ENCODE measurements around the gene CTXND1.

DNA sequence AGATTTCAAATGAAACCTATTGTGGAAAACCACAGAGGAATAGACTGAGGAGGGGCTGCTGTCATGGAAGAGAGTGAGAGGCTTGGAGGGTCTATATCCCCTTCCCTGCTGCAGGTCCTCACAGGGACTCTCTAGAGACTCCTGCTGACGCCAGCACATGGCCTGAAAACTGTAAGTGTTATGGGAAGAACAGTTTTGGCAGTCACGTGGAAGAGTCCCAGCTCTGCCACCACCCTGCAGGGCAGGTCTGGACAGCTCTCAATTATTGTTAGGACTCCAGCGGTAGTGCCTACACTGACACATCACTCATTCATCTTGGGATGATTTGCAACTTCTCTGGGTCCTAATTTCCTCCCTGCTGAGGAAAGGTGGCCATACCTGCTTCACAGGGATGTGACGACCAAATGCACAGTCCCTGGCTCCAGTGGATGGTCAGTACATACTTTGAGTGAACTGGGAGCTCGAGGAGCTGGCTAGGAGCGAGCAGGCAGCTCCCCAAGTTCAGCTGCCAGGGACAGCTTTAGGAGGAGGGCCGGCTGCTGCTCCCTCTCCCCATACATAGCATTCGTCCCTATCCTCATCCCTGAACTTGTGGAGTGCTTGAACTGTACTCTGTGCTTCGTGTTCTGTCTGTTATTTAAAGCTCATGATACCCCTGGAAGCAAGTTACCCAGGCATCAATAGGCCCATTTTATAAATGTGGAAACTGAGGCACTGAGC is 49.2 kb downstream of the CTXND1 start:
- TF ChIP-seq, protein P1, sequence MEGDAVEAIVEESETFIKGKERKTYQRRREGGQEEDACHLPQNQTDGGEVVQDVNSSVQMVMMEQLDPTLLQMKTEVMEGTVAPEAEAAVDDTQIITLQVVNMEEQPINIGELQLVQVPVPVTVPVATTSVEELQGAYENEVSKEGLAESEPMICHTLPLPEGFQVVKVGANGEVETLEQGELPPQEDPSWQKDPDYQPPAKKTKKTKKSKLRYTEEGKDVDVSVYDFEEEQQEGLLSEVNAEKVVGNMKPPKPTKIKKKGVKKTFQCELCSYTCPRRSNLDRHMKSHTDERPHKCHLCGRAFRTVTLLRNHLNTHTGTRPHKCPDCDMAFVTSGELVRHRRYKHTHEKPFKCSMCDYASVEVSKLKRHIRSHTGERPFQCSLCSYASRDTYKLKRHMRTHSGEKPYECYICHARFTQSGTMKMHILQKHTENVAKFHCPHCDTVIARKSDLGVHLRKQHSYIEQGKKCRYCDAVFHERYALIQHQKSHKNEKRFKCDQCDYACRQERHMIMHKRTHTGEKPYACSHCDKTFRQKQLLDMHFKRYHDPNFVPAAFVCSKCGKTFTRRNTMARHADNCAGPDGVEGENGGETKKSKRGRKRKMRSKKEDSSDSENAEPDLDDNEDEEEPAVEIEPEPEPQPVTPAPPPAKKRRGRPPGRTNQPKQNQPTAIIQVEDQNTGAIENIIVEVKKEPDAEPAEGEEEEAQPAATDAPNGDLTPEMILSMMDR (IDR thresholded peaks at IDR 0.05), result no peak
- TF ChIP-seq, protein P2, sequence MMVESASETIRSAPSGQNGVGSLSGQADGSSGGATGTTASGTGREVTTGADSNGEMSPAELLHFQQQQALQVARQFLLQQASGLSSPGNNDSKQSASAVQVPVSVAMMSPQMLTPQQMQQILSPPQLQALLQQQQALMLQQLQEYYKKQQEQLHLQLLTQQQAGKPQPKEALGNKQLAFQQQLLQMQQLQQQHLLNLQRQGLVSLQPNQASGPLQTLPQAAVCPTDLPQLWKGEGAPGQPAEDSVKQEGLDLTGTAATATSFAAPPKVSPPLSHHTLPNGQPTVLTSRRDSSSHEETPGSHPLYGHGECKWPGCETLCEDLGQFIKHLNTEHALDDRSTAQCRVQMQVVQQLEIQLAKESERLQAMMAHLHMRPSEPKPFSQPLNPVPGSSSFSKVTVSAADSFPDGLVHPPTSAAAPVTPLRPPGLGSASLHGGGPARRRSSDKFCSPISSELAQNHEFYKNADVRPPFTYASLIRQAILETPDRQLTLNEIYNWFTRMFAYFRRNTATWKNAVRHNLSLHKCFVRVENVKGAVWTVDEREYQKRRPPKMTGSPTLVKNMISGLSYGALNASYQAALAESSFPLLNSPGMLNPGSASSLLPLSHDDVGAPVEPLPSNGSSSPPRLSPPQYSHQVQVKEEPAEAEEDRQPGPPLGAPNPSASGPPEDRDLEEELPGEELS (CRISPR knock-in tag; IDR thresholded peaks at IDR 0.05), result no peak
- TF ChIP-seq, protein P3, sequence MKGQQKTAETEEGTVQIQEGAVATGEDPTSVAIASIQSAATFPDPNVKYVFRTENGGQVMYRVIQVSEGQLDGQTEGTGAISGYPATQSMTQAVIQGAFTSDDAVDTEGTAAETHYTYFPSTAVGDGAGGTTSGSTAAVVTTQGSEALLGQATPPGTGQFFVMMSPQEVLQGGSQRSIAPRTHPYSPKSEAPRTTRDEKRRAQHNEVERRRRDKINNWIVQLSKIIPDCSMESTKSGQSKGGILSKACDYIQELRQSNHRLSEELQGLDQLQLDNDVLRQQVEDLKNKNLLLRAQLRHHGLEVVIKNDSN (CRISPR knock-in tag; IDR thresholded peaks at IDR 0.05), result no peak
- TF ChIP-seq CREB1 (CRISPR knock-in tag; IDR thresholded peaks at IDR 0.05) (no peak), IRF2 (CRISPR knock-in tag; IDR thresholded peaks at IDR 0.05; ENCODE audit: borderline replicate concordance, low read depth) (no peak), TCF7 (CRISPR knock-in tag; IDR thresholded peaks at IDR 0.05; ENCODE audit: low read depth) (no peak), ZNF317 (CRISPR knock-in tag; IDR thresholded peaks at IDR 0.05; ENCODE audit: borderline replicate concordance, low read depth) (no peak), ZNF232 (CRISPR knock-in tag; IDR thresholded peaks at IDR 0.05) (no peak), TP53 (CRISPR knock-in tag; IDR thresholded peaks at IDR 0.05) (no peak)
- TF ChIP-seq, protein P4, sequence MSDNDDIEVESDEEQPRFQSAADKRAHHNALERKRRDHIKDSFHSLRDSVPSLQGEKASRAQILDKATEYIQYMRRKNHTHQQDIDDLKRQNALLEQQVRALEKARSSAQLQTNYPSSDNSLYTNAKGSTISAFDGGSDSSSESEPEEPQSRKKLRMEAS (CRISPR knock-in tag; IDR thresholded peaks at IDR 0.05), result no peak
- TF ChIP-seq, protein P5, sequence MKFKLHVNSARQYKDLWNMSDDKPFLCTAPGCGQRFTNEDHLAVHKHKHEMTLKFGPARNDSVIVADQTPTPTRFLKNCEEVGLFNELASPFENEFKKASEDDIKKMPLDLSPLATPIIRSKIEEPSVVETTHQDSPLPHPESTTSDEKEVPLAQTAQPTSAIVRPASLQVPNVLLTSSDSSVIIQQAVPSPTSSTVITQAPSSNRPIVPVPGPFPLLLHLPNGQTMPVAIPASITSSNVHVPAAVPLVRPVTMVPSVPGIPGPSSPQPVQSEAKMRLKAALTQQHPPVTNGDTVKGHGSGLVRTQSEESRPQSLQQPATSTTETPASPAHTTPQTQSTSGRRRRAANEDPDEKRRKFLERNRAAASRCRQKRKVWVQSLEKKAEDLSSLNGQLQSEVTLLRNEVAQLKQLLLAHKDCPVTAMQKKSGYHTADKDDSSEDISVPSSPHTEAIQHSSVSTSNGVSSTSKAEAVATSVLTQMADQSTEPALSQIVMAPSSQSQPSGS (CRISPR knock-in tag; IDR thresholded peaks at IDR 0.05; ENCODE audit: borderline replicate concordance, low read depth), result no peak
- TF ChIP-seq, protein P6, sequence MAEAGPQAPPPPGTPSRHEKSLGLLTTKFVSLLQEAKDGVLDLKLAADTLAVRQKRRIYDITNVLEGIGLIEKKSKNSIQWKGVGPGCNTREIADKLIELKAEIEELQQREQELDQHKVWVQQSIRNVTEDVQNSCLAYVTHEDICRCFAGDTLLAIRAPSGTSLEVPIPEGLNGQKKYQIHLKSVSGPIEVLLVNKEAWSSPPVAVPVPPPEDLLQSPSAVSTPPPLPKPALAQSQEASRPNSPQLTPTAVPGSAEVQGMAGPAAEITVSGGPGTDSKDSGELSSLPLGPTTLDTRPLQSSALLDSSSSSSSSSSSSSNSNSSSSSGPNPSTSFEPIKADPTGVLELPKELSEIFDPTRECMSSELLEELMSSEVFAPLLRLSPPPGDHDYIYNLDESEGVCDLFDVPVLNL (CRISPR knock-in tag; IDR thresholded peaks at IDR 0.05; ENCODE audit: borderline replicate concordance, low read depth), result no peak

Measured in WTC11 (cell line).